HT-29 (cell line): ENCODE results near the gene AOPEP. TPM values are rescaled to one million over a fixed set of nuclear protein-coding genes. Genes with fewer than 3 reads are reported as not detected.
"Not testable (repeated sequence)": the region's sequence is repeated elsewhere in the genome, so short reads cannot be mapped to it uniquely, and the experiment has no call there.

Source experiments
- DNase-seq: peaks from one replicate; pipeline ENCODE4 v3.0.0-alpha.2; 2015; ENCODE audit warnings: low spot score
- total RNA-seq: library from RNA; depleted of rRNA; stranded (reverse); fragments of >200 nt; shearing (Covaris generic); gene quantifications from 2 replicates; pipeline ENCODE4 v1.2.3, GENCODE V29; 2014

AOPEP gene
- total RNA-seq, 1 experiment from 2014 or later: 19.9 TPM

DNA sequence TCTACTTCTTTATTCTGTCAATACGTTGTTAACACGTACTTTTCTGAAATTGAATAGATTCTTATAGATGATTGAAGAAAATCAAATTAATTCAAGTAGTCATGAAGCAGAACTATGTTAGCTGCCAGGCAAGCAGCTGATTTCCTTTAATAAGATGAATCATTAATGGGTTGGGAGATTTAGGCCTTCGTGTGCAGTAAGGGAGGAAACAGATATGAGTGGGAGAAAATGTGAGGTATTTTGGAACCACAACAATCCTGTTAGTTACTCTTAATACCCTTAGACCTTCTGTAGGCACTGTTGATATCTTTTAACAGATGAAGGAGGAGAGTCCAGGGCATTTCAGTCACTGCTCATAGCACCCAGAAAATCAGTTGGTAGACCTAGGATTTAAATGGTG lies 121.0 kb downstream of the AOPEP start:
- no peak for DNase-seq

- not testable (repeated sequence) for DNase-seq
Observed at GRCh38 chr9:94848791-94849190, 122.3 kb downstream of the AOPEP start.

DNA sequence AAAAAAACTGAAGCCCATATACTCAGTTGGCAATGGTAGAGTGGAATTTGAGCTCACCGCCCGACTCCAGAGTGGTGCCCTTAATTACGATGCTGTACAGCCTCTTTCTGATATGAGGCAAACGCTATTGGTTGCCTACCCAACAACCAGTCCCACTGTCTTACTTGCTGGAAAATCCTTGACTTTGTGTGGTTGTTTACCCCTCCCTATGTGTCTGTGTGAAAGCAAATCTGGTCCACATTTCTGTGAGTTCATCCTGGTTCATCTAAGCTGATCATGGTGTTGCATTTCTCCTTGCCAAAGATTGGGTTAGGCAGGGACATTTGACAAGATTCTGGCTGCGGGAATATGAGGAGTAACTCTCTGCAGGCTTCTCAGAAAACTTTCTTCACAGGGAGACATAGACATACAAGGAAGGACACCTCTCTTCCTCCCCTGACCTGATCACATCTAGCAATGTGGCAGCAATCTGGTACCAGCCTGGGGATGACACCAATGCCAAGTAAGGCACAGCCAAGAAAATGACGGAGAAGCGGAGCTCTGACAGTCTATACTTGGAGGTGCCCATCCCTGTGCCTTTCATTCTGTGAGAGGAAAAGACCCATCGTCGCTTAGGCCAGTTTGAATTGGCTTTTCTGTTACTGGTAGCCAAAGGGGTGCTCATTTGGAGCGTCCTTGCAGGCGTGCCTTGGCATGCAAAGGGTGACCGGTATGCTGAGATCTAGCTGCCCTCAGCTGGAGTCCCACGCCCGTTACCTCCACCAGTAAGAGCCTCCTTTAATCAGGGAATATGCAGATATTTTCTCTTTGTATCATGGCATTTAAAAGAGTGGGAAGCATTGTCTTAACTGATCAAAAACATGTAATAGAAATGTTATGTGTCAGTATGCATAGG lies 124.3 kb downstream of the AOPEP start:
- no peak for DNase-seq

GRCh38 chr9:94851467-94851866 lies 125.0 kb downstream of the AOPEP start:
- no peak for DNase-seq

- DNase-seq: no peak
Observed at GRCh38 chr9:94851892-94852291, 125.4 kb downstream of the AOPEP start.

DNA sequence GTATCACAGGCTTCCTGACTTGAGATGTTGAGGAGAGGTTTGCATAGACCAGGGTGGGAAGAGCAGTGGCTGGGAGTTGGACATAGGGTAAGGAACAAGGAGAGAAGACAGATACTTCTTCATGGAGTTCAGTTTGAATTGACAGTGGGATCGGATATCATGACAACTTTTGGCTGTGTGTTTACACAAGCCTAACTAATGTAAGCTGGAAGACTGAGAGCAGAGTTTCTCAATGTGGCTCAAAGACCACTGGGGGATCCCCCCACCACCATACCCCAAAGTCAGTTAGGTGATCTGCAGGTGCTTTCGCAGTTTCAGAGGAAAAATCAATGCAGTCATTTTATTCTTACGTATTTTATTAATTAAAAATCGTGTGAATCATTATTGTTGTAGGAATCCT lies 125.9 kb downstream of the AOPEP start:
- DNase-seq: no peak

DNA sequence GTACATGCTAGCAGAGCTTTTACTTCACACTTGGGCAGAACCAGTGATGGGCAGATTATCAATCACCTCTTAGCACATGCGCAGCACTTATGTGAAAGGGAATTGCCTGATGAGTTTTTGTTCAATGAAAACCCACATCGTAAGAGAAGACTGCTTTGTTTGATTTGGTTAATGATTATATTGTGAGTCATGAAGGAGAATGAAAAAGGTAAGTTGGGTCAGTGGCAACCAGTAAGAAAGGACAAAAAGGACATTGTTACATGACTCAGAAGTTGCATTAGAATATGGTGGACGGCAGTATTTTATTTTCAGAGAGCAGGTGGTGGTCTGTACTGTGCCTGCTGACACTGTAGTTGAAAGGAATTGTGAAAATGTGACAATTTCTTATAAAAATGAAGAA lies 127.4 kb downstream of the AOPEP start:
- DNase-seq: peak; percentile 65

GRCh38 chr9:94855903-94856302 lies 129.4 kb downstream of the AOPEP start:
- no peak for DNase-seq

GRCh38 chr9:94857791-94858190 lies 131.3 kb downstream of the AOPEP start:
- DNase-seq: no peak

- DNase-seq: no peak
Observed at GRCh38 chr9:94859226-94859625, 132.7 kb downstream of the AOPEP start.

- no peak for DNase-seq
Observed at GRCh38 chr9:94859891-94860290, 133.4 kb downstream of the AOPEP start.

DNA sequence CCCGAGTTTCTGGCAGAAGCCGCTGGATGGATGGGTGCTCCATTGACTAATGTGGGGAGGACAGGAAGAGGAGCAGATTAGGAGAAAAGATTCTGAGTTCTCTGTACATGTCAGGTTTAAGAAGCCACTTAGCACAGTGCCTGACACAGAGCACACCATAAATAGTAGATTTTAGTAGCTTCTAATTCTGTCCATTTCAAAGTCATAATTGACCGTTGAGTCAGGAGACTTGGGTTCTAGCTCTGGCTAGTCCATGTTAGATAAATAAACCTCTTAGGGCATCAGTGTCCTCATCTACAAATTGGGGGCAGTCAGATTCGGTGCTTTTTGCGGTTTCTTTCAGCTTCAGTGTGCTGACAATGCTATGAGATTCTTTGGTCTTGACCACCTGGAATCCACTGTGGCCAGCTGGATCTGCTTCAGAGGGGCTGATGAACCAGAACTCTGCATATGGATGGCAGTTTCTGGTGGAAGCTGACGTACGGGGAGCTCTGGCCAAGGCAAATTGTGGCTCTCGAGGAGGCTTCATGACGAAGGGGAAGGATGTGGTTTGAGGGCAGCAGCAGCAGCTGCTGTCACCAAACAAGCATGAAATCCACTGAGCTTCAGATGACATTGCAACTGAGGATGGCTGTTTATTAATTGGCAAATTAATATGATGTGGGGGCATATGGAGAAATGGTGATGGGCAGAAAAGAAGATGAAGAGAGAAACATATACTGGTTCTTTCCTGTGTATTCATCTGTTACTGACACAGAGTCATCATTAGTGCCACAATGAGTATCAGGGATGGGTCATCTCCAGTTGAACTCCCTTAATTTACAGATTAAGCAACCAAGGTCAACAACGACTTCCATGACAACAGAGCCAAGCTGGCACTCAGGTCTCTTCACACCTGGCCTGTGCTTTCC lies 134.4 kb downstream of the AOPEP start:
- DNase-seq: no peak

GRCh38 chr9:94861589-94862272 lies 135.2 kb downstream of the AOPEP start:
- no peak for DNase-seq

- no peak for DNase-seq
Observed at GRCh38 chr9:94864196-94864595, 137.7 kb downstream of the AOPEP start.

DNA sequence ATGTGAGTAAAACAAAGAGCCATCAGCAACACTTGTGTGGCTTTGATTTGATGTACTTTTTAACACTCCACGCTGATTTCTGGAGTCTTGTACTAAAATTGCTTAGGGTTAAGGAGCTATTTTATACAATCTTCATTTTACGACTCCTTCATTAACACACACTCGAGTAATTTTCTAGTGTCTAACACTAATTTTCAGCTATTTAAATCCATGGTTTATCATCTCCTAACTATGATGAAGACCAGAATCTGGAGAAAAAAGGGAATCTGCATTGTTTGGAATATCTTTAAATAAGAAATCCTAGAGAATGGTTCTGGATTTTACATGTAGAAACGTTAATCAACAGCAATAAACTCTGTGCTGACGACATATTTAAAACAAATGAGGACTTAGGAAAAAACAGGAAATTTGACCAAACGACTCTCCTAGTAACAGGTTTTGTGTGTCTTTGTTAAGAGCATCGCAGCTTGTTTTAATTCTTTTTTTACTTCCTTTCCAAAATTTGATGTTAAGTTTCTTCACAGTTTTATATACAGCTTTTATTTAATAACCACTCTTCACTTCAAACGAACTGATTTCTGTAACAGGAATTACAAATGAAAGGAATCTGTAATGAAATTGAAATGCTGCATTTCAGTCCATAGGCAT lies 138.5 kb downstream of the AOPEP start:
- no peak for DNase-seq

DNA sequence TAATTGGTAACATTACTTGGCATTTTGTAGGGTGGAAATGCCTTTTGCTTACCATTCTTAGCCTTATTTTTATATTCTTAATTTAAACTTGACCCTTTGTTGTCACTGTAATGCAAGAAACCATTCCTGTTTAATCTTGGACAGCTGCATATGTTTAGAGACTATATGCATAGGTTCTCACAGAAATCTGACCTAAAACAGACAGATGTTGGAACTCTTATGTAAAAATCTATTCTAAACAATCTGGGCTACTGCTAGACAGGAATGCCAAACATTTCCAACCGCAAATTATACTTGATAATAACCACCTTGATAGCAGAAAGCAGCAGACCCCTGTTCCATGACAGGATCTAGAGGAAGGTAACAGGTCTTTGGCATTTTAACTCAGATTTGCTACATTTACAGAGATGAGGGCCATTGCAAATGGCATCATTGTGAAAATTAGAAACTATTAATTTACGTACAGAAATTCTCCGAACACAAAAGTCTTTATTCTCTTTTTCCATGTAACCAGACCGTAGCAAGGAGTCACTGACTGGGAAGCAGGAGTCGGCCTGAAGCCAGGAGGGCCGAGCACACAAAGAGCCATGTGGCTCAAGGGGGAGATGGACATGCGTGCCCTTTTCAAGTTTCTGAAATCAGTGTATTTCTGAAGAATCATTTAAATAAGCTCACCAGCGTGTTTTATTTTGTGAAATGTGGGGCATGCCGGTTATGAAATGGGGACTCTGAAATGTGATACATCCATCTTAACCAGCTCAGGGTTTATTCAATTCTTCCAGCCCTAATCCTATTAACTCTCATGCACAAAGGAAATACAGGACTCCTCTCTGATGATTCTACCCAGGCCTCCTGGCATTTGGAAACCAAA lies 139.3 kb downstream of the AOPEP start:
- DNase-seq: no peak

GRCh38 chr9:94866770-94867169 lies 140.3 kb downstream of the AOPEP start:
- DNase-seq: peak; percentile 39

DNA sequence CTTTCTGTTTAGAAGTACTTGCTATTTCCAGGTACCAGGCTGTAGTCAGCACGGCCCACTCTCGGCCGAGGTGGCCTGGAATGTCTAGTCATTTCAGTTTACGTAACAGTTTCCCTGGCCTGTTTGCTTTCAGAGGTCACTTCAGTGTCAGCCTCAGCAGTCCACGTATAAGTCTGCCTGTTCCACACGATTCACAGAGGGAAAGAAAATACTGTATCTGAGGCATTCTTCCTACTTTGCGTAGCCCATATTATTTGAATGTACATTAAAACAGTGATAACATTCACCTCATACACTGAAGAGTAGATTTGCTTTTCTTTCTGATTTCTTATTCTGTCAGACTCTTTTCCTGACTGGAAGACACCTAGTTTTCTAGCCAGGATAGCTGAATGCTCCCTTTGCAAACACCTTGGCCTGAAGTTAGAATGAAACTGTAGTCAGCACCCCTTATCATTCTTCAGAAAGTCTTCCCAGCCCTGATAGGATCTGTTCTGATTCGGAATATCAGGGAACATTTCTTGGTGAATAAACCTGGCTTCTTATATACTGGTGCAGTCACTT lies 140.9 kb downstream of the AOPEP start:
- peak; percentile 92 for DNase-seq

- DNase-seq: peak; percentile 60
Observed at GRCh38 chr9:94867842-94868312, 141.4 kb downstream of the AOPEP start.

DNA sequence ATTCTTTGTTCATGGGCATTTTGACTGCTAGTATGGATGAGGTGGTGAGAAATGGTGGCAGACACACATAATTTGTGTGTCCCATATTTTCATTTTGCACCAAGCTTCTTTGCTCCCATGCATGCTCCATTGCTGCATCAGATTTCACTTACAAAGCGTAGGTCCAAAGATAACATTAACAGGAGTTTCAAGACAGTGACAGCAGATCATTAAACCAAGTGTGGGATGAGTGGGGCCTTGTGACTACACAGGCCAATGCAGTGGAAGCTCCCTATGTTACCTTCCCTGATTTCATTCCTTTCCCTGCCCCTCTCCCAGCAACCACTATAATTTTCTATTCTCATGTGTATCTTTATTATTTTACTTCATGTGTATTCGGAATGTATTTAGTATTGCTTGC lies 142.0 kb downstream of the AOPEP start:
- DNase-seq: no peak
